DMS53 treated with DMSO at 0.1 percent for 48 hours (cell line): ENCODE results near the gene SUFU.
"Not testable (repeated sequence)": the region's sequence is repeated elsewhere in the genome, so short reads cannot be mapped to it uniquely, and the experiment has no call there.

Experiments
- DNase-seq: peaks from one replicate; lab custom pipeline; 2025; ENCODE audit not compliant: unreplicated experiment; lab: John Stamatoyannopoulos, UW

SUFU gene

GRCh38 chr10:102511583-102512274, 8.0 kb downstream of the SUFU start:
- no peak for DNase-seq

- DNase-seq = no peak
Measured at GRCh38 chr10:102514487-102515311, 10.9 kb downstream of the SUFU start.

GRCh38 chr10:102515724-102516123, 12.0 kb downstream of the SUFU start:
- DNase-seq = no peak

- no peak for DNase-seq
Measured at GRCh38 chr10:102517553-102517952, 13.8 kb downstream of the SUFU start.

- no peak for DNase-seq
Measured at GRCh38 chr10:102519246-102519825, 15.6 kb downstream of the SUFU start.

DNA sequence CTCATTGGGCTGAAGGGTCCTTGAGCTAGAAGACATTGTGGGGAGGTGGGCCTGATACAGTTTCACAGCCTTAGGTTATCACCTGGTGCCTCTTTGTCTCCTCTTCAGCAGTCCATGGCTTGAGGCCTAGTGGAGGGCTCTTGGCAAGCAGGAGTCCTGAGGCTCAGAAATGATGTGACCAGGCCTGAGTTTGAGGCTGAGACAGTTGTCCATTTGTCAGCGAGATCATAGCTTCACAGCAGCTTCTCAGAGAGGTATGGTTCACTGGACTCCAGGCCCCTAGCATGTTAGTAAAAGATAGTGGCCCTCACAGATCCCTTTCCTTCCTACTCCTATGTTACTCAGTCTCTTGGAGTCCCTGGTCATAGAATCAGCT, 19.1 kb downstream of the SUFU start:
- DNase-seq = no peak

- no peak for DNase-seq
Measured at GRCh38 chr10:102523250-102524029, 19.7 kb downstream of the SUFU start.

DNA sequence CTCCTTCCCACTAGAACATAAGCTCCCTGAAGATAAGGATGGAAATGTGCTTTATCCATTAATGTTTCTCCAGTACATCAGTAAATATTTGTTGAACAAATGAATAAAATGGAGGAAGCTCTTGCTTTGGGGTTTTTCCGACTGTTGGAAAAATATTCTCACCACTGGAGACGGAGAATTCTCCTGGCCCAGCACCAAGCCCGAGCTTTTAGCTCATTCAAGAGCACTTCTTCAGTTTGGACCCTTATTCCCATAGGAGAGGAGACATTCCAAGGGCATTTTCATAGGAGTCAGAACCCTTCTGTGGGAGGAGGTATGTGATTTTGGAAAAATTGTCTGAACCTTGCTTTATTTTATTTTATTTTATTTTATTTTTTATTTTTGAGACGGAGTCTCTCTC, 21.0 kb downstream of the SUFU start:
- DNase-seq = no peak

DNA sequence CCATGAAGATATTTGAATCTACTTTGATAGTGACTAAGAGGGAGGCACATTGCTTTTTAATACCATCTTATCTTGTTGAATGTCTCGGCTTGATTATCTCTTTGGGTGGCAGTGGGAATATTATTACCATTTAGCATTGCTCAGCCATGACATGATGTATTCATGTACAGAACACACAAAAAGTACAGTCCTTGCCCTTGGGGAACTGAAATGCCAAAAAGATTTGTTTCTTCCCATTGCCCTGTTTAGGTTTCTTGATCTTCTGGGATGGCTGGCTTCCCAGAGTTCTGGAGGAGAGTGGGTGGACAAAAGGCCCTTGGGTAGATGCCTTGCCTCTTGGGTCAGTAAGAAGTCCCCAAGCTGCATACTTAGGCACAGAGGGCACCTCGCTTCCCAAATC, 23.8 kb downstream of the SUFU start:
- DNase-seq = no peak

GRCh38 chr10:102534333-102534732, 30.6 kb downstream of the SUFU start:
- no peak for DNase-seq

DNA sequence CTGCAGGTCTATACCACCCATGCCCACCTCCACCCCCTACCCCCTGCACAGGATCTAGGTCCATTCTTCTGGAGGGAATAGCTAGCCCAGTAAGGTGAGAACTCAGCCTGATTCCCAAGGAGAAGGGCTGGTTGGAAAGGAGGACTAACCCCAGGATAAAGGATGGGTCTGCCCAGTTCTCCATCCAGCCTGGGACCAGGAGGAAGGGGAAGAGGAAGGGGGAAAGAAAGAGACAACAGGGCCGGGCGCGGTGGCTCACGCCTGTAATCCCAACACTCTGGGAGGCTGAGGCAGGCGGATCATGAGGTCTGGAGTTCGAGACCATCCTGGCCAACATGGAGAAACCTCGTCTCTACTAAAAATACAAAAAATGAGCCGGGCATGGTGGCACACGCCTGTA, 31.2 kb downstream of the SUFU start:
- not testable (repeated sequence) for DNase-seq

DNA sequence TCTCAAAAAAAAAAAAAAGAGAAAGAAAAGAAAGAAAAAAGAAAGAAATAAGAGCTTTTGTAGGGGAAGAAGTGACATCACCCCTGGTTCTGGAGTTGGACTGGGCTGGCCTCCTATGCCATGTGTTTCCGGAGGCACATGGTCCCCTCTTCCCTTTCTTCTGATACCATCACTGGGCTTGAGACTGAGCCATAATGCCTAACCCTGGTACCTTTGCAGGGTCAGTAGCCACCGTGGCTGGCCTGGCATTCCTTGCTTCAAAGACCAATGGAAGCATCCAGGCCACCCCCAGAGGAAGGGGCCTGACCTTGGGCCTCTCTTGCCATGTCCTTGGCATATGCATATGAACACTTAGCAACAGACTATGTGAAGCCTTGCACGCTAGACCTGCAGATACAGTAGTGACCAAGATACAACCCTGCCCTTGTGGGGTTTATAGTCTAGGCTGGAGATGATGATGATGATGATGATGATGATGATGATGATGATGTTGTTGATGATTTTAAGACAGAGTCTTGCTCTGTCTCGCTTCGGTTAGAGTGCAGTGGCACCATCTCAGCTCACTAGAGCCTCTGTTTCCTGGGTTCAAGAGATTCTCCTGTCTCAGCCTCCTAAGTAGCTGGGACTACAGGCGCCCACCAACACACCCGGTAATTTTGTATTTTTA, 31.8 kb downstream of the SUFU start:
- no peak for DNase-seq

GRCh38 chr10:102537367-102537766, 33.6 kb downstream of the SUFU start:
- no peak for DNase-seq

- no peak for DNase-seq
Measured at GRCh38 chr10:102537948-102538347, 34.2 kb downstream of the SUFU start.

GRCh38 chr10:102538811-102539210, 35.0 kb downstream of the SUFU start:
- DNase-seq = no peak

GRCh38 chr10:102540023-102540422, 36.3 kb downstream of the SUFU start:
- peak; percentile 10 for DNase-seq

DNA sequence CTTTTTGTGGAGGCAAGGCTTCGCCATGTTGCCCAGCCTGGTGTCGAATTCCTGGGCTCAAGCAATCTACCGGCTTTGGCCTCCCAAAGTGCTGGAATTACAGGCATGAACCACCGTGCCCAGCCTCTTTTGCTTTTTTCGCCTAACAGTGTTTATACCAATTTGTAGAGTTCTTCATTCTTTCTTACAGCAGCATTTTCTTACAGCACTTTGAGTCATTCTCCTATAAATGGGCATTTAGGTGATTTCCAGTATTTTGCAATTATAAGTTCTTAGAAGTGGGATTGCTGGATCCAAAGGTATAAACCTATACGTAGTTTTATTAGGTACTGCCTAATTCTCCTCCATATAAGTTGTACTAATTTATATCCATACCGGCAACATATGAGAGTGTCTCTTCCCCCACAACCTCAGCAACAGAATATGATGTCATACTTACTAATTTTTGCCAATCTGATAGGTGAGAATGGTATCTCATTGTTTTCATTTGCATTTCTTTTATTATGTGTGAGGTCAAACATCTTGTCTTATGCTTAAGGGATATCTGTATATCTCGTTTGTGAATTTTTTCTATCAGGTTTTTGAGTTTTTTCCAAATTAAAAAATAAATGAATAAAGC, 39.1 kb downstream of the SUFU start:
- DNase-seq = no peak

GRCh38 chr10:102545265-102545871, 41.6 kb downstream of the SUFU start:
- DNase-seq = no peak

GRCh38 chr10:102545997-102546396, 42.2 kb downstream of the SUFU start:
- no peak for DNase-seq
